ENCODE results near the gene HLA-DQB2.
"Not testable (repeated sequence)": the region's sequence is repeated elsewhere in the genome, so short reads cannot be mapped to it uniquely, and the experiment has no call there.

Gene HLA-DQB2

GRCh38 chr6:32763421-32763820 lies at the start of gene HLA-DQB2:
HLA-DQB2 (minus strand) TSS chr6:32763532; CDS start chr6:32763470, 62 bp downstream.
- no peak for TF ChIP-seq POLR2AphosphoS5 (IDR thresholded peaks at IDR 0.05; ENCODE audit: borderline replicate concordance, low read depth, low read length)
- TF ChIP-seq EZH2 (IDR thresholded peaks at IDR 0.05): no peak
- no peak for TF ChIP-seq FOXP2 (optimal IDR thresholded peaks at IDR 0.05; ENCODE audit: control extremely low read depth, extremely low read length, insufficient read depth)
- H3K9me3 ChIP-seq (ENCODE audit: low read depth, low read length): no peaks in the 10 kb centered on the region
- H3K27ac ChIP-seq: no peak within 1 kb of the TSS
- no peak within 1 kb of the TSS for H3K4me3 ChIP-seq
- DNase-seq (ENCODE audit: low read depth, low spot score): no peak
- H3K9ac ChIP-seq (ENCODE audit: insufficient read length): no peak within 1 kb of the TSS
- no peaks in the 10 kb centered on the region for H3K36me3 ChIP-seq (ENCODE audit: insufficient read depth, low read length)

GRCh38 chr6:32809171-32809570 lies 45.8 kb upstream of the HLA-DQB2 start:
- H3K36me3 ChIP-seq (ENCODE audit: insufficient read depth, low read length): no peaks in the 10 kb centered on the region
- no peak for DNase-seq (ENCODE audit: low read depth, low spot score)
- no peak overlapping the region for H3K27ac ChIP-seq
- no peak overlapping the region for H3K9ac ChIP-seq (ENCODE audit: insufficient read length)
- no peak for TF ChIP-seq FOXP2 (optimal IDR thresholded peaks at IDR 0.05; ENCODE audit: control extremely low read depth, extremely low read length, insufficient read depth)
- no peak for TF ChIP-seq POLR2AphosphoS5 (IDR thresholded peaks at IDR 0.05; ENCODE audit: borderline replicate concordance, low read depth, low read length)
- no peak for TF ChIP-seq EZH2 (IDR thresholded peaks at IDR 0.05)
- H3K9me3 ChIP-seq (ENCODE audit: low read depth, low read length): no peaks in the 10 kb centered on the region
- H3K4me3 ChIP-seq: no peak overlapping the region

- Histone ChIP-seq H3K4me3 (no peak overlapping the region), H3K27ac (no peak overlapping the region), H3K9ac (ENCODE audit: insufficient read length) (no peak overlapping the region), H3K36me3 (ENCODE audit: insufficient read depth, low read length) (no peaks in the 10 kb centered on the region), H3K9me3 (ENCODE audit: low read depth, low read length) (no peaks in the 10 kb centered on the region)
- DNase-seq (ENCODE audit: low read depth, low spot score): no peak
- TF ChIP-seq EZH2 (IDR thresholded peaks at IDR 0.05): no peak
- TF ChIP-seq POLR2AphosphoS5 (IDR thresholded peaks at IDR 0.05; ENCODE audit: borderline replicate concordance, low read depth, low read length): no peak
- no peak for TF ChIP-seq FOXP2 (optimal IDR thresholded peaks at IDR 0.05; ENCODE audit: control extremely low read depth, extremely low read length, insufficient read depth)
Observed at GRCh38 chr6:32807020-32807580, 43.8 kb upstream of the HLA-DQB2 start.

GRCh38 chr6:32805404-32805803 lies 42.1 kb upstream of the HLA-DQB2 start:
- not testable (repeated sequence) for H3K27ac ChIP-seq; H3K36me3 ChIP-seq (ENCODE audit: insufficient read depth, low read length); H3K9me3 ChIP-seq (ENCODE audit: low read depth, low read length); DNase-seq (ENCODE audit: low read depth, low spot score); H3K4me3 ChIP-seq; H3K9ac ChIP-seq (ENCODE audit: insufficient read length)

- DNase-seq (ENCODE audit: low read depth, low spot score): no peak
- Histone ChIP-seq H3K27ac (no peak overlapping the region), H3K9me3 (ENCODE audit: low read depth, low read length) (no peaks in the 10 kb centered on the region), H3K4me3 (no peak overlapping the region), H3K9ac (ENCODE audit: insufficient read length) (no peak overlapping the region), H3K36me3 (ENCODE audit: insufficient read depth, low read length) (no peaks in the 10 kb centered on the region)
- TF ChIP-seq POLR2AphosphoS5 (IDR thresholded peaks at IDR 0.05; ENCODE audit: borderline replicate concordance, low read depth, low read length): no peak
- no peak for TF ChIP-seq EZH2 (IDR thresholded peaks at IDR 0.05)
- TF ChIP-seq FOXP2 (optimal IDR thresholded peaks at IDR 0.05; ENCODE audit: control extremely low read depth, extremely low read length, insufficient read depth): no peak
Observed at GRCh38 chr6:32803416-32803815, 40.1 kb upstream of the HLA-DQB2 start.

- Histone ChIP-seq H3K27ac (no peak overlapping the region), H3K4me3 (no peak overlapping the region), H3K9me3 (ENCODE audit: low read depth, low read length) (no peaks in the 10 kb centered on the region), H3K36me3 (ENCODE audit: insufficient read depth, low read length) (no peaks in the 10 kb centered on the region), H3K9ac (ENCODE audit: insufficient read length) (no peak overlapping the region)
- DNase-seq (ENCODE audit: low read depth, low spot score): no peak
- TF ChIP-seq POLR2AphosphoS5 (IDR thresholded peaks at IDR 0.05; ENCODE audit: borderline replicate concordance, low read depth, low read length): no peak
- TF ChIP-seq EZH2 (IDR thresholded peaks at IDR 0.05): no peak
- TF ChIP-seq FOXP2 (optimal IDR thresholded peaks at IDR 0.05; ENCODE audit: control extremely low read depth, extremely low read length, insufficient read depth): no peak
Observed at GRCh38 chr6:32799740-32800139, 36.4 kb upstream of the HLA-DQB2 start.

GRCh38 chr6:32799168-32799567 lies 35.8 kb upstream of the HLA-DQB2 start:
- no peak for DNase-seq (ENCODE audit: low read depth, low spot score)
- H3K9ac ChIP-seq (ENCODE audit: insufficient read length): no peak overlapping the region
- no peak for TF ChIP-seq FOXP2 (optimal IDR thresholded peaks at IDR 0.05; ENCODE audit: control extremely low read depth, extremely low read length, insufficient read depth)
- no peak for TF ChIP-seq POLR2AphosphoS5 (IDR thresholded peaks at IDR 0.05; ENCODE audit: borderline replicate concordance, low read depth, low read length)
- TF ChIP-seq EZH2 (IDR thresholded peaks at IDR 0.05): no peak

GRCh38 chr6:32796848-32797776 lies 33.8 kb upstream of the HLA-DQB2 start:
- H3K9ac ChIP-seq (ENCODE audit: insufficient read length): peak overlapping the region; percentile 57
- H3K36me3 ChIP-seq (ENCODE audit: insufficient read depth, low read length): no peaks in the 10 kb centered on the region
- DNase-seq (ENCODE audit: low read depth, low spot score): peak; percentile 39
- no peaks in the 10 kb centered on the region for H3K9me3 ChIP-seq (ENCODE audit: low read depth, low read length)
- peak overlapping the region; percentile 78 for H3K4me3 ChIP-seq
- H3K27ac ChIP-seq: no peak overlapping the region
- TF ChIP-seq POLR2AphosphoS5 (IDR thresholded peaks at IDR 0.05; ENCODE audit: borderline replicate concordance, low read depth, low read length): no peak
- no peak for TF ChIP-seq EZH2 (IDR thresholded peaks at IDR 0.05)
- no peak for TF ChIP-seq FOXP2 (optimal IDR thresholded peaks at IDR 0.05; ENCODE audit: control extremely low read depth, extremely low read length, insufficient read depth)

More at GRCh38 chr6:32799168-32799567, 35.8 kb upstream of the HLA-DQB2 start:
- Histone ChIP-seq H3K9me3 (ENCODE audit: low read depth, low read length) (no peaks in the 10 kb centered on the region), H3K4me3 (no peak overlapping the region), H3K36me3 (ENCODE audit: insufficient read depth, low read length) (no peaks in the 10 kb centered on the region), H3K27ac (no peak overlapping the region)

Data from SK-N-MC (cell line).